GM18526 (cell line): ENCODE measurements around the gene MAN1B1.

Source experiments
- POLR2A ChIP-seq: IDR thresholded peaks from 3 replicates; pipeline ENCODE4 v1.6.1; 2011; ENCODE audit not compliant: insufficient read length; ENCODE audit errors: extremely low read depth

The MAN1B1 gene

DNA sequence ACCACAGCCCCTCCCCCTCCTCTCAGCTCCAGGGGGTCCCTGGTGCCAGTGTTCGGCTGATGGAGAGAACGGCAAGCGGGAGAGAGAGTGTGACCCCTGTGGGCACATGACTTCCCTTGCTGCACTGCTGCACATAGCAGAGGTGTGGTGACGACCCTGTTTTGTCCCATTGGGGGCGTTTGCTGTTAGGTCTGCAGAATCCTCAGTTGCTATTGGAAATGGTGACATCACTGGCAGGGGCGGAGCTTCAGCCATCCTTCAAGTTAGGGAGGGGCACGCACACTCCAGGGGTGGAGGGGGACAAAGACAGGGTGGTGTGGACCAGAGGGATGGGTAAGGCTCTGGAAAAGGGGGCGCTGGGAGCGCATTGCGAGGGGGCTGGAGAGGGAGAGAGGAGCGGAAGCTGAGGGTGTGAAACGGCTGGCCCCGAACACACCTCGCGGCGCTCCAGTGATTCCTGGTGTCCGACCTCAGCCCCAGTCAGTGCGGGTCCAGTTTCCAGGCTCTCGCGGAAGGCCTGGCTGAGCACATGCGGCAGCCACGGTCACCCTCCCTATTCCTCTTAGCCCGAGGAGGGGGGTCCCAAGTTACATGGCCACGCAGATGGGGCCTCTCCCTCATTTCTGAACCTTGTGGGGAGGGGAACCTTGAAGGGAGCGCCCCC, 51.4 kb downstream of the MAN1B1 start:
- no peak for TF ChIP-seq POLR2A

DNA sequence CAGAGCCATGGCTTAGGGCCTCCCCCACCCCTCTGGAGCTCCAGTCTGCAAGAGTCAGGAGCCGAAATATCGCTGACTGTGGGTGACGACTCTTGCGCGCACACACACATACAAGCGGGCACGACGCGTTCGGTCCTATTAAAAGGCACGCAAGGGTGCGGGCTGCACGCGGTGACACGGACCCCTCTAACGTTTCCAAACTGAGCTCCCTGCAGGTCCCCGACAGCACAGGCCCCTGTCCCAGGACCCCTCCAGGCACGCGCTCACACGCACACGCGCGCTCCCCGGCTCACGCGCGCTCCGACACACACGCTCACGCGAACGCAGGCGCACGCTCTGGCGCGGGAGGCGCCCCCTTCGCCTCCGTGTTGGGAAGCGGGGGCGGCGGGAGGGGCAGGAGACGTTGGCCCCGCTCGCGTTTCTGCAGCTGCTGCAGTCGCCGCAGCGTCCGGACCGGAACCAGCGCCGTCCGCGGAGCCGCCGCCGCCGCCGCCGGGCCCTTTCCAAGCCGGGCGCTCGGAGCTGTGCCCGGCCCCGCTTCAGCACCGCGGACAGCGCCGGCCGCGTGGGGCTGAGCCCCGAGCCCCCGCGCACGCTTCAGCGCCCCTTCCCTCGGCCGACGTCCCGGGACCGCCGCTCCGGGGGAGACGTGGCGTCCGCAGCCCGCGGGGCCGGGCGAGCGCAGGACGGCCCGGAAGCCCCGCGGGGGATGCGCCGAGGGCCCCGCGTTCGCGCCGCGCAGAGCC, 52.1 kb downstream of the MAN1B1 start, which contains the start of gene GRIN1:
Gene GRIN1, plus strand, starts transcription at position 433 of the 746 bp plus-strand sequence. CDS start 333 bp downstream, outside the sequence.
- no peak for TF ChIP-seq POLR2A

DNA sequence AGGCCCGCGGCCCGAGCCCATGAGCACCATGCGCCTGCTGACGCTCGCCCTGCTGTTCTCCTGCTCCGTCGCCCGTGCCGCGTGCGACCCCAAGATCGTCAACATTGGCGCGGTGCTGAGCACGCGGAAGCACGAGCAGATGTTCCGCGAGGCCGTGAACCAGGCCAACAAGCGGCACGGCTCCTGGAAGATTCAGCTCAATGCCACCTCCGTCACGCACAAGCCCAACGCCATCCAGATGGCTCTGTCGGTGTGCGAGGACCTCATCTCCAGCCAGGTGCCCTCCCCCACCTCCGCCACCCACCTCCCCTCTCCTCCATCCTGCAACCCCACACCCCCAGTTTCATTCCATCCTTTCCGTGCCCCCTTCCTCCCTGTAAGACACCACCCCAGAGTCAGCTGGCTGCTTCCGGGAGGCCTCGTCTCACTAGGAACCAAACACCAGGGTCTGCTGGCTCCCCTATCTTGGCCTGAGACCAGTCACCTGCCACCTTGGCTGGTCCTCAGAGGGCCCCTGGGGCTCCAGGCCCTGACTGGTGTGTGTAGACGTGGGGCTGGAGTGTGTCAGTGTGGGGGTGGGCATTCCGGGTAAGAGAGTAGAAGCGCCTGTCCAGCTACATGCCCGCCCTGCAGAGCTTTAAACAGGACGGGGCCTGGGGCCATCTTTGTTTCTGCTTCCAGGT, 52.8 kb downstream of the MAN1B1 start:
- no peak for TF ChIP-seq POLR2A

- no peak for TF ChIP-seq POLR2A
Observed at GRCh38 chr9:137140151-137141012, 53.6 kb downstream of the MAN1B1 start.

- TF ChIP-seq POLR2A: no peak
Observed at GRCh38 chr9:137141050-137141810, 54.4 kb downstream of the MAN1B1 start.

- no peak for TF ChIP-seq POLR2A
Observed at GRCh38 chr9:137141976-137142936, 55.5 kb downstream of the MAN1B1 start.

- no peak for TF ChIP-seq POLR2A
Observed at GRCh38 chr9:137143459-137143858, 56.7 kb downstream of the MAN1B1 start.

GRCh38 chr9:137145731-137146526, 59.1 kb downstream of the MAN1B1 start:
- no peak for TF ChIP-seq POLR2A

DNA sequence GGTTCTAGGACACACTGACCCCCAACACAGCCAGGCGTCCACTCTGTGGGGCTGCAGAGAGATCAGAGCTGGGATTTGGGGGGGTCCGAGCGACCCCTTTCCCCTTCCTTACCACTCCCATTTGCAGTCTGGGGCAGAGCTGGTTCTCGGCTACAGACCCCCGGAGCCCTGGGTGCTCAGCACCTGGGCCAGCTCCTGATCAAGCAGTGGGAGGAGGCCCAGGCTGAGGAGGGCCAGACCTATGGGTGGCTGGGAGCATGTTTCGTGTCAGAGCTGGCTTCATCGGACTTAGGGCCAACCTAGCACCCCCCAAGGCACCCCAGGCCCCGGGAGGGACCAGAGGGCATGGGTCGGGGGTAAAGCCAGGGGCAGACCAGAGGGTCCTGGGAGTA, 59.7 kb downstream of the MAN1B1 start:
- TF ChIP-seq POLR2A: no peak

GRCh38 chr9:137147091-137147792, 60.5 kb downstream of the MAN1B1 start:
- TF ChIP-seq POLR2A: no peak

DNA sequence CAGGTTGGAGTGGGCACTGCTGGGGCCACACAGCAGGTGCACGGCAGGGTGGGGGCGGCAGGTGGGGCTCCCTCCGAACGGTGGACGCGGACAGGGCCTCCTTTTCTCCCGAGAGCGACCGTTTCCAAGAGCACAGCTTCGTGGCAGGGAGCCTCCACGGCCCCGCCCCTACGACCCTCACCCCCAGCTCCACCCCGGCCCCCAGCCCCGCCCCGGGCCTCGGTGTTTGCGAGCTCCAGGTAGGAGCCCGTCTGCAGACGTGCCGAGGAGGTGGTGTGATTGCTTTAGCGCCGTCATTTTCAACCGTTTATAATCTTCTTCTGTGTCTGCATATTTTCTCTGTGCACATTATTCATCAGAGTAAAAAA, 61.0 kb downstream of the MAN1B1 start:
- TF ChIP-seq POLR2A: no peak

- TF ChIP-seq POLR2A: no peak
Observed at GRCh38 chr9:137148242-137148641, 61.5 kb downstream of the MAN1B1 start.
